Fibroblast of mammary gland (primary cell): Measurements from ENCODE around the gene COL4A1.

Source experiments
- DNase-seq: peaks from one replicate; pipeline ENCODE4 v3.0.0-alpha.2; 2010; ENCODE audit warnings: low read depth
- H3K4me3 ChIP-seq: 2 replicates; pipeline ENCODE4 v1.5.1; 2011; ENCODE audit warnings: low read depth, mild to moderate bottlenecking, low read length, moderate library complexity; ENCODE audit not compliant: control insufficient read depth
- TF ChIP-seq, protein P1 (sequence below): conservative IDR thresholded peaks from 2 replicates; pipeline ENCODE4 v1.5.1; 2011; ENCODE audit warnings: low read depth, low read length, inconsistent platforms; ENCODE audit not compliant: control insufficient read depth, insufficient read depth

Gene COL4A1

DNA sequence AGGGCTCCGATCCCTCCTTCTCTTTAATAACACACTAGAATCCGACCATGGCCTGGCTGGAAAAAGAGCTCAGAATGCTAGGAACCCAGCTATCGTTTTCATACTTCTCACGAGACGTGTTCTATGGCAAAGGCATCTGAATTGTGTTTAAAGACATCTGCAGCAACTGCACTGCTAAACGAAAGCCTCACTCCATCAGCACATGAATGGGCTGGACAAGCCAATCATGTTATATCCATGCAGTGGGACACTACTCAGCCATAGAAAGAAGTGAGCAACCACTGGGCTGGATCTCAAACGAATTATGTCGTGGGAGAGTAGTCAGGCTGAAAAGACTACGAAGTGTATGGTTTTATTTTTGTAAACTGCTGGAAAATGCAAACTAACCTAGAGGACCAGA is 136.1 kb downstream of the COL4A1 start:
- TF ChIP-seq, protein P1, sequence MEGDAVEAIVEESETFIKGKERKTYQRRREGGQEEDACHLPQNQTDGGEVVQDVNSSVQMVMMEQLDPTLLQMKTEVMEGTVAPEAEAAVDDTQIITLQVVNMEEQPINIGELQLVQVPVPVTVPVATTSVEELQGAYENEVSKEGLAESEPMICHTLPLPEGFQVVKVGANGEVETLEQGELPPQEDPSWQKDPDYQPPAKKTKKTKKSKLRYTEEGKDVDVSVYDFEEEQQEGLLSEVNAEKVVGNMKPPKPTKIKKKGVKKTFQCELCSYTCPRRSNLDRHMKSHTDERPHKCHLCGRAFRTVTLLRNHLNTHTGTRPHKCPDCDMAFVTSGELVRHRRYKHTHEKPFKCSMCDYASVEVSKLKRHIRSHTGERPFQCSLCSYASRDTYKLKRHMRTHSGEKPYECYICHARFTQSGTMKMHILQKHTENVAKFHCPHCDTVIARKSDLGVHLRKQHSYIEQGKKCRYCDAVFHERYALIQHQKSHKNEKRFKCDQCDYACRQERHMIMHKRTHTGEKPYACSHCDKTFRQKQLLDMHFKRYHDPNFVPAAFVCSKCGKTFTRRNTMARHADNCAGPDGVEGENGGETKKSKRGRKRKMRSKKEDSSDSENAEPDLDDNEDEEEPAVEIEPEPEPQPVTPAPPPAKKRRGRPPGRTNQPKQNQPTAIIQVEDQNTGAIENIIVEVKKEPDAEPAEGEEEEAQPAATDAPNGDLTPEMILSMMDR: no peak
- no peak overlapping the region for H3K4me3 ChIP-seq
- no peak for DNase-seq

DNA sequence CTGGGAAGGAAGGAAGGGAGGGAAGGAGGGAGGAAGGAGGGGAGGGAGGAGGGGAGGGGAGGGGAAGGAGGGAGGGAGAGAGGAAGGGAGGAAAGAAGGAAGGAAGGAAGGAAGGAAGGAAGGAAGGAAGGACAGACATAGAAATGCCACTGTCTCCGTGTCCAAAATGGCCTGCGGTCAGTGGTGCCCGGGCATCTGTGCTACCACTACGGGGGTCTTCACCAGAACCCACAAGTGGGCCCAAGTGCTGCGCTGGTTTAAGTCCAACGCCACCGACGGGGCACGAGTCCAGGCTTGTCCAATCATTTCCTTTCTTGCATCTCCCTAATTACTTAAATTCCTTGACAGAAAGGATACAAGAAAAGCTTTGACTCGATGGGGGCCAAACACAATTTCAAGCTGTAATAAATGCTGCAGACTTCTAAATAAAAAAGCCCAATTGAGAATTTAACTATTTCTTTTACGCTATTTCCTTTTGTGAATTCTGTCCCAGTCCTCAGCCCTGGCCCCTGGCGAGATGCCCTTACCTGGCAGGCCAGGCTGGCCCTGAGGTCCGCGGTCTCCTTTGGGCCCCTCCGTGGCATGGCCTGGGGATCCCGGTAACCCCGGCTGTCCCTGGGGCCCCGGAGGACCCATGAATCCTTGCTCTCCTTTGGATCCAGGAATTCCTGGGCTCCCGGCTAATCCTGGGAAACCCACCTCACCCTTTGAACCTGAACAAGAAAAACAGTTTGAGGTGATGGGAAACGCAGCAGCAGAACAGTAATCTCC is 136.8 kb downstream of the COL4A1 start:
- DNase-seq: no peak
- no peak overlapping the region for H3K4me3 ChIP-seq
- TF ChIP-seq, protein P1: no peak

DNA sequence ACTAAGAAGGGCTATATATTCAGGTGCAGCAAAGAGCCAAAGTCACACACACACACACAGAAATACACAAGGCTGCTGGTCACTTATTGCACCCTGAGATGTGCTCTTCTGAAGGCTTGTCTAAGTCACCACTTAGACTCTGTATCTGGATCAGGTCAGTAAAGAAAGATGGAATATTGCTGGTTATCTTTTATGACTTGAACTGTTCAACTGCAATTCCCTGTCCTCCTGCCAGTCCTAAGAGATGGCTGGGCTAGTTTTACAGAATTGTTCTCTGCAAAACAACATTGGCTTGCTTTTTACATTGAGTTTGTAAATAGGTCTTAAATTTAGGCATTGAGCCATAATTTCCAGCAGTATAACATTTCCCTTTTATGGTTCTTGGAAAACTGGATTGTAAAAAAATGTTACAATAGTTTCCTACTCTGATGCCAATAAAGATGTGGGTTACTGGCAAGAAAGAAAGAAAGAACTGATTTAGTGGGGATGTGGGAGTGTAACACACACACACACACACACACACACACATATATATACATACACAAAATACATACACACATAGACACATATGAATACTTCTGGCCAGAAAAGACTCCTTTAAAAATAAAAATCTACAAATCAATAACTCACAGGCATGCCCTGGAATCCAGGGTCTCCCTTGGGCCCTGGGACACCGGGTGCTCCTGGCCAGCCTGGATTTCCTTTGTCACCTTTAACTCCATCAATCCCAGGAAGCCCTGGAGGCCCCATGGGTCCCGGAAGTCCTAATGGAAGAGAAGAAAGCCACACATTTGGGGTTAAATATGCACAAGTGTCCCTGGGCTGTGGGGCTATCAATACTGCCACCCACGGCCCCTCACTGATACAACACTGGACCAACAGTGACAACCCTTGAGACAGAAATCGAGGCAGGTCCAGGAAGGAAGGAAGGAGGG is 137.7 kb downstream of the COL4A1 start:
- TF ChIP-seq, protein P1: no peak
- H3K4me3 ChIP-seq: no peak overlapping the region
- no peak for DNase-seq

DNA sequence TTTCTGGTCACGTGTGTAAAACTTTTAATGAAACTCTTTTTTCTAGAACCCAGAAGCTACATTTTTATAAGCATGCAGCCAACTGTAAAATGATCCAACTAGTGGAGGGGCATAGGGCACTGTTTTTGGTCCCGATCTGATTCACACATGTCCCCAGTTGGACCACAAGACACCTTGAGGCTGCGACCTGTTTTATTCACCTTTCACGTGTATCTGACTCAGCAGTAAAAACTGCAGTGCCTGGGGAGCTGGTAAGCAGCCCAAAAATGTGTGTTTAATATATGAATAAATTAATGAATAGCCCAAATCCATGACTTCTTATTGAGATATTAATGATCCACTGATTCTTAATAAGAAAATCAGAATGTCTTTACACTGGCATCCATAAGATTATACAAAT is 140.4 kb downstream of the COL4A1 start:
- no peak for DNase-seq
- TF ChIP-seq, protein P1: no peak
- no peak overlapping the region for H3K4me3 ChIP-seq

DNA sequence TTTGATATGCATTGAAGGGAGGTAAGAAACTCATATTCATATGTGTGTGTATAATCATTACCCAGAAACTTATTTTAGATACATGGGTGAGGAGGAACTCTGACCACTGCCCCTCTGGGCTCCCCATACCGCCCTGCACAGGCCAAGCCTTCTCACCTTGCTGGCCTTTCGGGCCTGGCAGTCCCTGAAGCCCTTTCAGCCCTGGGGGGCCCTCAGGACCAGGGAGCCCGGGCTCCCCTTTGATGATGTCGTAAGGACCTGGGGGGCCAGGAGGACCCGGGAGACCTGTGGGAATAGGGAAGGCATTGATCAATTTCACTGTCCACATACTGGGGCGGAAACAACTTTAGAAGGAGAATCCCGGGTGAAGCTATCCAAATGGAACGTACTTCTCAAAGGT is 142.3 kb downstream of the COL4A1 start:
- DNase-seq: no peak
- TF ChIP-seq, protein P1: no peak
- no peak overlapping the region for H3K4me3 ChIP-seq

DNA sequence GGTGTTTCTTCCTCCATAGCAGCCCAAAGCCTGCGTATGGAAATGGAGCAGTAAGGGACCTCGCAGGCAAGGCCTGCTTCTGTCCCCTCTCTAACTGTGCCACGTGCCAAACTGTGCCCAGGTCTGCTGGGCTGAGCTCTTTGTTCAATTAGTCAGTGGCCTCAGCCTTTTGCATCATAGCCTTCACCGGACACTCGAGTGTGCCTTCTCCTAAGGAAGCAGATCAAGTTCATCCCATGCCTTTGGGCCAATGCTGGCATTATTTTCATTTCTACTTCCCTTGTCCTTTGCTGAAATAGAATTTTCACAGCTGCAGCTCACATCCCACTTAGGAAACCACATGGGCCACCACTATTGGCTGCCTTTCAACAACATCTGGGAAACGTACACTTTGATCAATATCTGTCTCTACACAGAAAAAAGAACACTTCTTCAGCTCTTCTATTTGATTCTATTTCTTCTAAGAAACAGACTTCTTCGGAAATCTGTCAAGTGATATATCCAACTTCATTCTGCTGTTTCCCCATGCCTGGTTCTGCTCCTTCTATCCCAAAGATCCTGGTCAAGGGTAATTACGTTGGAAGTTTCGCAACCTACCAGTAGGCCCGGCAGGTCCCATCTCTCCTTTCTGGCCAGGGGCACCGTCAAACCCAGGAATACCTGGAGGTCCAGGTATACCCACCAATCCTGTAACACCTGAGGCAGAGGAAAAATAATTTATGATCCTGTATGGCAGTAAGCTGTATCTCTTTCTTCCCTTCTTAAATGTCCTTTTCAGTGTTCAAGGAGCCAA is 143.9 kb downstream of the COL4A1 start:
- TF ChIP-seq, protein P1: no peak
- DNase-seq: no peak
- no peak overlapping the region for H3K4me3 ChIP-seq
